HG03108 (cell line): ENCODE data around the gene CYB5R2.

Experiments
- ATAC-seq: cut with Tn5 transposase; IDR thresholded peaks from one replicate; pipeline ENCODE4 v1.9.1; 2021; ENCODE audit warnings: moderate library complexity; ENCODE audit not compliant: unreplicated experiment

Gene CYB5R2

DNA sequence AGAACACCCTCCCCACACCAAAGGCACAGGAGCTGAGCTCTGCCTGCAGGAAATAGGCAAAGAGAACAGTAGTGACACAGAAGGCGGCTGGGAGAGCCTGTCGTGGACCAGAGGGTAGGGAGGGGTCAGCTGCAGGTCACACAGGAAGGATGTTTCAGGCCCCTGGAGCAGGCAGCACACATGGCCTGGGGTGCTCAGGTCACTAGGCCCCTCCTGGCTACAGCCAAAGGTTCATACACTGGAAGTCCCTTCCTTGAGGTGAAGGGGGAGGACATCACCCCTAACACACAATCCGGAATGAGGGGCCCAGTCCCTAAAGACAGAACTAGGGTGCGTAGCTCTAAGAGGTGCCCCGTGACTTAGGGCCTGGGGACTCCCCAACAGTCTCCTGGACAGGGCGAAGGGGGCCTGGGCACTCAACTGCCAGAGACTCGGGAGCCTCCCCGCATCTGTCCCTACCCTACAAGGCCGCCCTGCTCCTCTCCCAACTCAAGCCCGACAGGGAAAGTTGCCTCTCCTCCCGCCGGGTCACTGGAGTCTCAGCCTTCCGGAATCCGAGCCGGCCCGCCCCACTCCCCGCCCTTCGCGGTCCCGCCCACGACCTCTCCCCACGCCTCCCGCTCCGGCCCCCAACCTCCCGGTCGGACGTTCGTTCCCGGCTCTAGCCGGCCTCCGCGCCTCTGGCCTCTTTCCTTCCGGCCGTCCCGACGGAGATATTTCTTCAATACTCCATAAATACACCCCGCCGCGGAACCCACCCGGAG is at the start of gene CYB5R2:
CYB5R2 (minus strand) TSS at position 541 of the 764 bp plus-strand sequence. CDS start 675 bp downstream, outside the sequence.
- no peak for ATAC-seq

DNA sequence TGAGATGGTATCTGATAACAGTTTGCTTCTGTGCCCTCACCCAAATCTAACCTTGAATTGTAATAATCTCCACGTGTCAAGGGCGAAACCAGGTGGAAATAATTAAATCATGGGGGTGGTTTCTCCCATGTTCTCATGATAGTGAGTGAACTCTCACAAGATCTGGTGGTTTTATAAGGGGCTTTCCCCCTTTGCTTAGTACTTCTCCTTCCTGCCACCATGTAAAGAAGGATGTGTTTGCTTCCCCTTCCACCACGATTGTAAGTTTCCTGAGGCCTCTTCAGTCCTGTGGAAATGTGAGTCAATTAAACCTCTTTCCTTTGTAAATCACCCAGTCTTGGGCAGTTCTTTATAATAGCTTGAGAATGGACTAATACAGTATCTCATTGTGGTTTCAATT is 41.5 kb upstream of the CYB5R2 start:
- no peak for ATAC-seq

- no peak for ATAC-seq
Measured at GRCh38 chr11:7706377-7706776, 33.1 kb upstream of the CYB5R2 start, which contains the start of gene OVCH2. OVCH2 (minus strand) TSS chr11:7706477; CDS start chr11:7706394, 83 bp downstream.

GRCh38 chr11:7703740-7704139 is 30.4 kb upstream of the CYB5R2 start:
- ATAC-seq: no peak

DNA sequence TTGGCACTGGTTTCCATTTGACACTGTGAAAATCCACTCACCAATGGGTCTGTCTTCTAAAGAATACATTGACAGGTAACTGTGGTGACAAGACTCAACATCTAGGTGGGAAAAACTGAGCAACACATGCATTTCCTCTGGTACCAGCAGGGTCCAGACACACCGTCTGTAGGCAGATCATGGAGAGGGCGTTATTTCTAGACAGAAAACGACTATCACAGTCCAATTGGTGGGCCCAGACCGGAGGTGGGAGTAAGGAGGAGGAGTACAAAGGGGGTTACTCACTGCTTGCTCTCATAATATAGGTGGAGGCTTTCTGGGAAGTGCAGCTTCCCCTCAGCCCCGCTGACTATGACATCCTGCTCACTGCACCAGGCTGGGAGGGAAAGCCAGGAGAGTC is 23.1 kb upstream of the CYB5R2 start:
- ATAC-seq: no peak

DNA sequence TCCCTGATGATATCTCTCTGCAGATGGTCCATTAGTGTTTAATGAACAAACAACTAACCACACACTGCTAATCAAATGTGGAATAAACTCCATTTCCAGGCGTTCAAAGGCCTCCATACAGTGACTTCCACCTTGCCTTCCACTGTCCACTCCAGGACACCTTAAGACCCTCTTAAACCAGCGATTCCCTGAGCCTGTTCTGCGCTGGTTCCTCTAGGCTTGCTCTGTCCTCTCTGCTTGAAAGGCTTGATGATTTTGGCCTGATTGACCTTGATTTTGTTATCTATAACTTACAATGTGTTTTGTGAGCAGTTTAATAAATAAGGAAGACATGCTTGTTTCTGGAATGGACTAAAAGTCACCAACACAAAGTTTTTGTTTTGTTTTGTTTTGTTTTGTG is 20.9 kb upstream of the CYB5R2 start:
- ATAC-seq: no peak

DNA sequence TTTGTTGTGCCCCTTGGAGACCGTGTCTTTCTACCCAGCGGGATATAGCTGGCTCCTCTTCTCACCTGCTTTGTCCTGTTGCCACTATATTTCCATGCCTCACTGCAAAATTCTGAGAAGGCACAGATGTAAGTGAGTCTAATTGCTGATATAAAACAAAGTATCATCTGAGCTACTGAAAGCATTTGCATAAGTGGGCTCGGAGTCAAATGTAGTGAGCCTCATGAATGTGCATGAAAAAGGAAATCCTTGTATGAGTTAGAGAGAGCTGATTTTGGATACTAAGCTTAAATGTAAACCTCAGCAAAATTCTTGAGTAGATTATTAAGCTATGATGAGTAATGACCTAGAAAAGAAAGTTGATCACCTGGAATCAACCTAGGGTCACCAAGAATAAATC is 19.1 kb upstream of the CYB5R2 start:
- no peak for ATAC-seq

- no peak for ATAC-seq
Measured at GRCh38 chr11:7691759-7692350, 18.6 kb upstream of the CYB5R2 start.

DNA sequence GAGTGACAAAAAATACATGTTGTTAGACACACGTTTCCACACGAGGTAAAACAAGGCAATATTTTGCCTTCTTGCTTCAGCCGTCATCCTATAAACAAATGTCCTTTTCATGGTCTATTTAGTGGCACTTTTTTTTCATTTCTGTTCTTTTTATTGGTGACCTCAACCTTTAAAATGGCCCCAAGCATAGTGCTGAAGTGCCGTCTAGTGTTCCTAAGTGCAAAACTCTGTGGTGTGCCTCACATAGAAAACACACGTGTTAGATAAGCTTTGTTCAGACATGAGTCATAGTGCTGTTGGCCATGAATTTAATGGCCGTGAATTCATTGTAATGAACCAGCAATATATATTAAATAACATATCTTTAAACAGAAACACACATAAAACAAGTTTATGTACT is 17.3 kb upstream of the CYB5R2 start:
- ATAC-seq: no peak

DNA sequence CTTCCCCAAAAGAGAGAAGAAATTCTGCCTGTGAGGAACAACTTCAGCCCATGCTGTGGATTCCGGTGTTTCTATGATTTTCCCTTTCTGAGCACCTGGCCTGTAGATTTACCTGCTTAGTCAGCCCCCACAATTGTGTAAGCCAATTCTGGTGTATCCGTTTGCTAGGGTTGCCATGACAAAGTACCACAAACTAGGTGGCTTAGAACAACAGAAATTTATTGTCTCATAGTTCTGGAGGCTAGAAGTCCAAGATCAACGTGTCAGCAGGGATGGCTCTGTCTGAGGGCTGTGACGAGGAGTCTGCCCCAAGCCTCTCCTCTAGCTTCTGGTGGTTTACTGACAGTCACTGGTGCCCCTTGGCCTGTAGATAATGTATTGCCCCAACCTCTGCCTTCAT is 15.9 kb upstream of the CYB5R2 start:
- ATAC-seq: no peak

DNA sequence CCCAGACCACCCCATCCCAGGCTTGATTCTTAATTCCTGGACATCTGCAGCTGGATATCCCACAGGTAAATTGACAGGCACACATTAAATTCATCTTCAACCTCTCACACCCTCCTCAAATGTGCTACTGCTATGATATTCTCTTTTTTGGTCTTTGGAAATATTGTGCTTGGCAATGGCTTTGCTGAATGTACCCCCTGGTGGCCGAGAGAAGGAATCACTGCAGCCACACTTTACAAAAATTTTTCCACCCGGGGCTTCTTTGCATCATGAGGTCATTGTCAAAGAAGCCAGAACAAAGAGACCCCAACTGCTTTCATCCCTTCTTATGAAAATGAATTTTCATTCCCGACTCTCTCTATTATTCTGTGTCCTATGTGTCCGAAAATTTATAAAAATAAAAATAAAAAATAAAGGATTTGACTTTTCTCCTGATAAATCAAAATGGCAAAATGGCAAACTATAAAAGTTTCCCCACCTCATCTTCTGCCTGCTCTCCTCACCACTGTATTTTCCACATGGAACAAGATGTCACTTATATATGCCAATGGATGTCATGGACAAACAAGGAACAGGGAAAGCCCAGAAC is 15.0 kb upstream of the CYB5R2 start:
- ATAC-seq: peak; percentile 71

DNA sequence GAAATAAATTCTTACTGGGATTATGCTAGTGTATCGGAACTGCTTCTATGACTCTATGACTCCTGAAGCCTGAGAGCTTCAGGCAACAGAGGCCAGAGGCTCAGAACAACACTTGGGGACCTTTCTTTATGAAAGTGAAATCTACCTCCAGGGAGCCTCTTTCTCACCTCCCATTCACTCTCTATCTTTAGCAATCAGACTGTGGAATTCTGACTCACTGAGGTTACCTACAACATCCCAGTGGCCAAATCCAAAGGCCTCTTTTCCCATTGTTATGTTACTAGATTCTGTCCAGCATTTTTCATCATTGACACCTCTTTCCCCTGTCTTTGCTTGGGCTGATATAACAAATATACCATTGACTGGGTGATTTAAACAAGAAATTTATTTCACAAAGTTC is 14.1 kb upstream of the CYB5R2 start:
- ATAC-seq: no peak

DNA sequence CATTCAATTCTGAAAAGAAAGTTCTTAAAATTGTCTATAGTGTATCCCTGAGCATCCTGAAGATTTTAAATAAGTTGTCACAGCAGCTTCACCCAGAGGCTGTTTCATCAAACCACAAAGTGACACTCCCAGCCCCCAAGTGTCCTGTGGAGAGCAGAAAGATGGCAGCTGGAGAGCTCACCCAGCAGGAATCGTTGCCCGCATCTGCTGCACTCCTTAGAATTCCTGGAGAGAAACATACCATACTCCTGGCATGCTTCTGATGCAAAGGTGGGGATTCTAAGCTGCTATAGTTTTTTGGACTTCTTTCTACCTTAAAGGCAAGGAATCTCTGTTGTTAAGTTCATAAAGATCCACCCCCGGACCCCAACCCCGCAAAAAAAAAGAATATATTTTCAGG is 13.5 kb upstream of the CYB5R2 start:
- ATAC-seq: no peak

DNA sequence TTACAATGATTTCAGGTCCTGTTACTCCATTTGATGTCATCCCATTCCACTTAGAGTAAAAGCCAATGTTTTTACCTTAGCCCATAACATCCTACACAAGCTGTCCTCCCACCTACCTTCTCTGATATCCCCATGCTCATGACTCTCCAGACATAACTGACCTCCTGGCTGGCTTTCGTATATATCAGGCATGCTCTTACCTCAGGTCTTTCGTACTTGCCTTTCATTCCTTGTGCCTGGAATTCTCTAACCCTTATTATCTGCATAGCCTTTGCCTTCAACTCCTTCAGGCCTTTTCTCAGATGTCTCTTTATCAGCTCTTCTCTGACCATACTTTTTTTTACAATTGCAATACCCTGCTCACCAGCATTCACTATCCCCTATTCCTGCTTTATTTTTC is 10.3 kb upstream of the CYB5R2 start:
- no peak for ATAC-seq

GRCh38 chr11:7677796-7678201 is 4.5 kb upstream of the CYB5R2 start:
- ATAC-seq: no peak

DNA sequence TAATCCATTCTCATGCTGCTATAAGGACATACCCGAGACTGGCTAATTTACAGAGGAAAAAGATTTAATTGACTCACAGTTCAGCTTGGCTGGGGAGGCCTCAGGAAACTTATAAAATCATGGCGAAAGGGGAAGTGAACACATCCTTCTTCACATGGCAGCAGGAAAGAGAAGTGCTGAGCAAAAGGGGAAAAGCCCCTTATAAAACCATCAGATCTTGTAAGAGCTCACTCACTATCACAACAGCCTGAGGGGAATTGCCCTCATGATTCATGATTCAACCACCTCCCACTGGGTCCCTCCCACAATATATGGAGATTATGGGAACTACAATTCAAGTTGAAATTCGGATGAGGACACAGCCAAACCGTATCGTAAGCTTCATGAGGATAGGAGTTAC is 3.8 kb upstream of the CYB5R2 start:
- ATAC-seq: no peak

DNA sequence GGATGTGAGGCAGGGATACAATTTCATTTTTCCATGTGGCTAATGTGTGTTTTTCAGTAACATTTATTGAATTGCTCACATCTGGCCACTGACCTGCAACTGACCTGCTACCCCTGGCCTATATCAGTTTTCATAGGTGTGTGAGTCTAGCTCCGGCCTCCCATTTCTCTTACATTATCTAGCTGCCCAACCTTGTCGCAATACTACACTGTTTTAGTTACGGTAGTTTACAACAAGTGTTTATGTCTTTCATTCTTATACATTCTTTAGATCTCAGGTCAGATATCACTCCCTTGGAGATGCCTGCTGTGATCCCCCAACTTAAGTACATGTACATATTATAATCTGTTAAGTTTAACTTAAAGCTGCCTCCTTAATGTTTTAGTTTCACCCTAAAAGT is 2.3 kb upstream of the CYB5R2 start:
- ATAC-seq: no peak

DNA sequence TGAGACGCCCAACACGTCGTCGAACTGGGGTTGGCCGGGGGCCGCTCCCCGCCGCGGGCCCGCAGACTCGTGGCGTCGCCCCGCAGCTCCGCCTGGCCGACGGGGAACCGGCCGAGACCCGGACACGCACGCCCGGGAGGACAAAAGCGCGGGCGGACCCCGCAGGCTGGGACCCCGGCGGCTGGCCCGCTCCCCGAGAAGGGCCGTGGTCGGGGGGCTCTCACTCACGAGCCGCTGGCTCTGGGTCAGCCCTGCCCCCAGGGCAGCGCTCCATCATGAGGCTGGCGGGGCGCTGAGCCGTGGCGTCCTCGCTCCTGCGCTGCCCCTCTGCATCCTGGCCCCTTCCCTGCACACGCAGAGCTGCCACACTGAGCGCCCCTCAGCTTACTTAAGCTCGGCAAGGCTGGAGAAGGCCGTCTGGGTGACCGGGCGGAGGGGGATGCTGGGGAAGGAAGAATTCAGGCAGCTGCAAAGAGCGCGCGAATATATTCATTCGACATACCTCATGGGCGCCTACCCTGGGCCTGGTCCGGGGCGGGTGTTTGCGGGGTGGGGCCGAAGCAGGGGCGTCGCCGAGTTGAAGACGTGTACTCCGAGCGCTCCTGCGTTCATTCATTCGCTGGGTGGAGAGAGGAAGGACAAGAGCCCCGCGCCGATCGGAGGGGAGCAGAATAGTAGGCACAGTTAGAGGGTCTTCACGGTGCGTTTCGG is 579 bp upstream of the CYB5R2 start:
- no peak for ATAC-seq

DNA sequence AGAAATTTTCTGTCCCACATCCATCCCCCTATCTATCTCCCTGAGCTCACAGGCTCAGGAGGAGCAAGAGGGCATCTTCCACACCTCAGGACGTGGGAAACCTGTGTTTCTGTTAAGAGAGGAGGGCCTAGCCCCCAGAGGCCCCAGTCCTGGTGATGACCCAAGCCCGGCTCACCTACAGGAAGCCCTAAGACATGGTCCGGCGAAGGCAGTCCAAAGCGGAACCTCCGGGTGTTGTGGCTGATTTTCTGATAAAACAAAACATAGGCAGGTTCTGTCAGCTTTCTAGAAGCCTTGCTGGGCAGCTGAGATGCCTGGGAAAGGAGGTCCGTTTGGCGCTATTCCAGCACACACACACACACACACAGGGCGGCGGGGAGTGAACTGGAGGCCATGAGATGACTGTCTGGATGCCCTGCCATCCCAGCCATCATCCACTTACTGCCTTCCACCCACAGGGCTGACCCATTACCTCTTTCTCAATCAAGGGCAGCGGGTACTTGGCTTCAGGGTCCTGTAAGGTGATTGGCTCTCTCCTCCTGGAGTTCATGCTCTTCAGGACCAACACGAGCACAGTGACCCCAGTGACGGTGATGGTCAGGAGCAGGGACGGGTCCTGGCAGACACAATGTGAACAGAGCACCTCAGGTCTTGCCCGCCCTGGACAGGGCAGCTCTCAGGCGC is 882 bp downstream of the CYB5R2 start:
- ATAC-seq: no peak

DNA sequence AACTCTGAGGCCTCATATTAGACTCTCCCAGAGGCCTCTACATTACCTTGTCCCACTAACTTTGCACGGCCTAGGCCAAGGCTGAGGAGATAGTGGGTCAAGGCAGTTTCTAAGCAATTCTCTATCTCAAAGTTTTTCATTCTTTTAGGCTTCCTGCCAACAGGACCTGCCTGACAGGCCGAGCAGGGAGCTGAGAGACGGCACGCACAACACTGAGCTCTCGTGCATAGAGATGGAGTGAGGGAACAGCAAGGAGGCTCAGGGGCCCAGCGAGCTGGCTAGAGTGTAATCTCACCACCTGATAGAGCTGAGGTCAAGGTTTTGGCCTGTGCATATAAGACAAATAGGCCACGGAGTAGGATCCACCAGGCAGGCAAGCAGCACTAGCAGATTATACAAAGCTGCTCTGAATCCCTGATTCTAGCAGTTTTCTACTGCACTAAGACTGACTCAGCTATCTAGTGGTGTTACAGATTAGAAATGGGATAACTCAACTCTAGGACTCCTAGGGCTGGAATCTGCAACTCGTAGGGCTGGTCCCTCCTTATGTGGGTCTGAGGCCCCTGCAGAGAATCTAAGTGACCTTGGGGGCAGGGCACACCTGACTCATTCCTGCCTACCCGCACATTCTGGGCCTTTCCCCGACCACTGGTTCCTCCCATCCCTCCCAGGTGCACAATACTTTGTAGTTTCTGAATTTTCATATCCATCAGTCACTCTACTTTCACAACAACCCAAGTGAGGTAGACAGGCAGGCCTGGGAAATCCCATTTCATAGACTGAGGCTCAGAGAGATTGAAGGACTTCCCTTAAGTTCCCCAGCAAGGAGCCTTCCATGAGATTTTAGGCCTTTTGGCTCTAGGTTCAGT is 1.7 kb downstream of the CYB5R2 start:
- peak; percentile 60 for ATAC-seq
